ENCODE data around the gene G3BP2.

The G3BP2 gene

GRCh38 chr4:75637176-75637575 lies 36.0 kb downstream of the G3BP2 start:
- DNase-seq: no peak

- peak; percentile 1 for DNase-seq
These were observed 38.3 kb downstream of the G3BP2 start for GRCh38 chr4:75634951-75635350.

- peak; percentile 10 for DNase-seq
These were observed 38.9 kb downstream of the G3BP2 start for GRCh38 chr4:75634281-75634680.

GRCh38 chr4:75633846-75634245 lies 39.4 kb downstream of the G3BP2 start:
- peak; percentile 74 for DNase-seq

GRCh38 chr4:75630937-75631329 lies 42.3 kb downstream of the G3BP2 start:
- DNase-seq: no peak

GRCh38 chr4:75630174-75630936 lies 42.9 kb downstream of the G3BP2 start, which contains the start of gene CDKL2:
CDKL2 (minus strand) TSS chr4:75630528; CDS start chr4:75625988, 4,540 bp downstream.
- peak; percentile 69 for DNase-seq

- DNase-seq: no peak
These were observed 44.0 kb downstream of the G3BP2 start for GRCh38 chr4:75629239-75629638.

- no peak for DNase-seq
These were observed 50.2 kb downstream of the G3BP2 start for GRCh38 chr4:75623026-75623425.

- DNase-seq: no peak
These were observed 51.5 kb downstream of the G3BP2 start for GRCh38 chr4:75621715-75622114.

GRCh38 chr4:75612306-75612705 lies 60.9 kb downstream of the G3BP2 start:
- DNase-seq: no peak

GRCh38 chr4:75605928-75606327 lies 67.3 kb downstream of the G3BP2 start:
- no peak for DNase-seq

- DNase-seq: no peak
These were observed 73.6 kb downstream of the G3BP2 start for GRCh38 chr4:75599647-75600046.

- DNase-seq: peak; percentile 3
These were observed 74.8 kb downstream of the G3BP2 start for GRCh38 chr4:75598390-75598789.

GRCh38 chr4:75596061-75596460 lies 77.2 kb downstream of the G3BP2 start:
- DNase-seq: no peak

- no peak for DNase-seq
These were observed 79.8 kb downstream of the G3BP2 start for GRCh38 chr4:75593393-75593792.
